Cardiac septum (tissue), 1 donor: ENCODE results near the gene KATNB1. TPM values are rescaled to one million over a fixed set of nuclear protein-coding genes. Genes with fewer than 3 reads are reported as not detected.
A peak's percentile ranks its signal among the peaks of the same experiment; 100 is the strongest.
"Not testable (repeated sequence)": the region's sequence is repeated elsewhere in the genome, so short reads cannot be mapped to it uniquely, and the experiment has no call there.

Source experiments
- DNase-seq: peaks from one replicate; pipeline ENCODE4 v3.0.0-alpha.2; 2020; ENCODE audit warnings: low spot score
- intact Hi-C: fragments of 100-400 bp; cut with DNase I; formaldehyde crosslinking; loops from one replicate; pipeline ENCODE4 v1.14.0; 2022
- total RNA-seq: library from RNA; stranded (reverse); fragmentation: NEBNext Ultra II Directional; extraction: Animal tissue kit (Norgen Biotek cat#: 25700); gene quantifications from one replicate; pipeline ENCODE4 v1.2.1, GENCODE V29; 2021
- donor health status: DM: no; HTN: no; CAD: no.

KATNB1 gene
- total RNA-seq, 1 donor from 2014 or later, result 8.9 TPM

DNA sequence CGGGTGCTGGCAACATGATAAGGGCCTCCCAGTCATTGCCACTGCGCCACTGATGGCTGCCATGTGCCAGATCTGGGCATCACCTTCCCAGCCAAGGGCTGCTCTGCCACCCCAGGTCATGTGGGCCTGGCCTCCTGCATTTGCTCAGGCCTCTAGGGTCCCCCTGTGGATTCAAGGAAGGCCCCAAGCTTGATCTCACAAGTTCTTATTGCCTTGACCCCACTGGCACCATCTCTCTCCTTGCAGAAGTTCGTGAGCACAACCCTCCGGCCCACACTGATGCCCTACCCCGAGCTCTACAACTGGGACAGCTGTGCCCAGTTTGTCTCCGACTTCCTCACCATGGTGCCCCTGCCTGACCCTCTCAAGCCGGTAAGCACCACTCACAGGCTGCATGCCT lies 35.7 kb upstream of the KATNB1 start:
- intact Hi-C loops, result no loop called here
- DNase-seq, result no peak

GRCh38 chr16:57700781-57701551 lies 34.6 kb upstream of the KATNB1 start:
- intact Hi-C loops, result no loop called here
- DNase-seq, result no peak

GRCh38 chr16:57701759-57702371 lies 33.7 kb upstream of the KATNB1 start:
- DNase-seq, result peak; percentile 68
- intact Hi-C loops, result no loop called here

DNA sequence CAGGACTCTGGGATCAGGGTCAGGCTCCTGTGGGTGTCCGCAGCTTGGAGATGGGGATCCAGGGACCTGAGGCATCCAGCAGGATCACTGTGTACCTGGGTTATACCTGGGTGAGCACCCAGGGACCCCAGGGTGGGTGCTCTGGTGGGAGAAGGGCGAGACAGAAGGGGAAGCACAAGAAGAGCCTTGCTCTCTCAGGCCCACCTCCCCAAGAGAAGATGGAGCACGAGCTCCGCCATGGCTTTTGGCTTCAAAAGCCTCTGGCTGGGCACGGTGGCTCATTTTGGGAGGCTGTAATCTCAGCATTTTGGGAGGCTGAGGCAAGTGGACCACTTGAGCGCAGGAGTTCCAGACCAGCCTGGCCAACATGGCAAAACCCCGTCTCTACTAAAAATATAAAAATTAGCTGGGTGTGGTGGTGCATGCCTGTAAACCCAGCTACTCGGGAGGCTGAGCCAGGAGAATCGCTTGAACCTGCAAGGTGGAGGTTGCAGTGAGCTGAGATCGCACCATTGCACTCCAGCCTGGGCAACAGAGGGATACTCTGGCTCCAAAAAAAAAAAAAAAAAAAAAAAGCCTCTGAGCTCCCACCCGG lies 32.1 kb upstream of the KATNB1 start:
- DNase-seq, result no peak
- intact Hi-C loops, result no loop called here

DNA sequence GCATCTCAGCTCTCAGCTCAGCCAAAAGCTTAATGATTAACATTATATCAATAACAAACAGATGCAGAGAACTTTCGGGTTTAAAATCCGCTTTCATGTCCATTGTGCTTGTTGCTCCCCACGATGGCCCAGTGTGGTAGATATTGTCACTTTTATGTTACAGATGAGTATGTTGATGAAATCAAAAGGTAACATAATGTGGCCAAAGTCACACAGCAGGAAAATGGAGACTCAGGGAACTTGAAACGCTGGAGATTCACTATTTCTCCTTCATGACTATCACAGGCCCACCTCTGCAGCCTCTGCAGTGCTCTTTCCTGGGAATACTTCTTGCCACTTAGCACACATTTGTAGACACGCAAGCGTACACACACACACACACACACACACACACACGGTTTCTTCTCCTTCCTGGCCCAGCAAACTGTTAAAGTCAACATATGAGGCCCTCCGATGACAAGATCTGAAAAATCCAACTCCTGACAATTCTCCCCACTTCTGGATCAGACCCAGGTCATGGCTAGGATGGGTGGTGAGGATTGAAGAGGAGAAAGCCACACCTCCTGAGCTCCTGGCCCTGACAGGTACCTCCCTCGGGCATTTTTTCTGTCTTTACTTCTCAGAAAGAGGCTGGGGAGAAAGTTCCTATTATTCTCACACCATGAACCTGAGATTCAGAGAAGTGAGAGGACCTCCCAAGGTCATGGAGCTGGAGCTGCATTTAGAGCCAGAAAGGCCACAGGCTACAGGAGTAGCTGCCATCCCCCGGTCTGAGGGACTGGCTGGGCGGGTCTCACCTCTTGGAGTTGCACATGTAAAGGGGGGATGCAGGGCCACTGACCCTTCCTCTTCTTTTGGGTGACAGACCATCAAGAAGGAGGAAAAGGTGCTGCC lies 31.3 kb upstream of the KATNB1 start:
- intact Hi-C loops, result no loop called here

GRCh38 chr16:57704905-57705852 lies 30.4 kb upstream of the KATNB1 start:
- no peak for DNase-seq
- intact Hi-C loops, result no loop called here

More for the DNA sequence above, 31.3 kb upstream of the KATNB1 start:
- DNase-seq, result no peak

GRCh38 chr16:57706717-57707116 lies 28.9 kb upstream of the KATNB1 start:
- intact Hi-C loops, result no loop called here
- no peak for DNase-seq

DNA sequence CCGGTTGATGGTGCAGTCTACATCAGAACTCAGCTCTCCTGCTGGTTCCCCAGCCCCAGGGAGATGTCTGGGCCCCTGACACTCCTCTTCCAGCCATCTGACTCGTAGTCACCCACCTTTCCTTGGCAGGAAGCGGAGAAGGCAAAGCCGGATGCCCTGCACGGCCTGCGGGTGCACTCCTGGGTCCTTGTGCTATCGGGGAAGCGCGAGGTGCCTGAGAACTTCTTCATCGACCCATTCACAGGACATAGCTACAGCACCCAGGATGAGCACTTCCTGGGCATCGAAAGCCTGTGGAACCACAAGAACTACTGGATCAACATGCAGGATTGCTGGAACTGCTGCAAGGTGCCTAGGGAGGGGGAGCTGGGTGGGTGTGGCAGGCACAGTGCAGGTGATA lies 28.2 kb upstream of the KATNB1 start:
- intact Hi-C loops, result no loop called here
- no peak for DNase-seq

GRCh38 chr16:57708168-57708567 lies 27.4 kb upstream of the KATNB1 start:
- intact Hi-C loops, result no loop called here
- no peak for DNase-seq

DNA sequence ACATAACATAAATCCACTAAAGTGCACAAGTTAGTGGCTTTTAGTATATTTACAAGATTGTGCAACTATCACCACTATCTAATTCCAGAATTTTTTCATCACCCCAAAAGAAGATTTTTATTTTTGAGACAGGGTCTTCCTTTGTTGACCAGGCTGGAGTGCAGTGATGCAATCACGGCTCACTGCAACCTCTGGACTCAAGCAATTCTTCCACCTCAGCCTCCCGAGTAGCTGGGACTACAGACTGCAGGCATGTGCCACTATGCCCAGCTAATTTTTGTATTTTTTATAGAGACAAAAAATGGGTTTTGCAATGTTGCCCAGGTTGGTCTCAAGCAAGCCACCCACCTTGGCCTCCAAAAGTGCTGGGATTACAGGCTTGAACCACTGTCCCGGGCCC lies 25.9 kb upstream of the KATNB1 start:
- intact Hi-C loops, result no loop called here
- no peak for DNase-seq

DNA sequence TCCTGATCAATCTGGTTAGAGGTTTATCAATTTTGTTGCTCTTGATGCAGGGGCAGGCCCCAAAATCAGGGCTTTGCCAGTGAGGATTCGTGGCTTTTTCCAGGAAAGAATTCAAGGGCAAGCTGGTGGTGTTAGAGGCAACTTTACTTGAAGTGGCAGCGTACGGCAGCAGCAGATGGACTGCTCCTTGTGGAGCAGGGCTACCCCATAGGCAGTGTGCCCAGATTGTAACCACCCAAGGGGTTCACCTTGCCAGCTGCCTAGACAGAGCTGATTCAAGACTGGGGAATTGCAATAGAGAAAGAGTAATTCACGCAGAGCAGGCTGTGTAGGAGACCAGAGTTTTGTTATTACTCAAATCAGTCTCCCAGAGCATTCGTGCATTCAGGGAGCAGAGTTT lies 24.2 kb upstream of the KATNB1 start:
- no peak for DNase-seq
- intact Hi-C loops, result no loop called here

- intact Hi-C loops, result no loop called here
- DNase-seq, result no peak
Observed at GRCh38 chr16:57711993-57712392, 23.6 kb upstream of the KATNB1 start.

DNA sequence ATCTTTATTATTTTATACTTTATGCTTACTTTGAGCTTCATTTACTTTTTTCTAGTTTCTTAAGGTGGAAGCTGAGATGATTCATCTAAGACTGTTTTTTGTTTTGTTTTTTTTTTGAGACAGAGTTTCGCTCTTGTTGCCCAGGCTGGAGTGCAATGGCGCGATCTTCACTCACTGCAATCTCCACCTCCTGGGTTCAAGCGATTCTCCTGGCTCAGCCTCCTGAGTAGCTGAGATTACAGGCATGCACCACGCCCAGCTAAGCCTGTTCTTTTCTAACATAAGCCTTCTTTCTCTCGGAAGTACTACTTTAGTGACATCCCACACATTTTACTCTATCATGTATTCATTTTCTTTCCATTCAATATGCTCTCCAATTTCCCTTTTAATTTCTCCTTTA lies 23.0 kb upstream of the KATNB1 start:
- intact Hi-C loops, DNase-seq: not testable (repeated sequence)

DNA sequence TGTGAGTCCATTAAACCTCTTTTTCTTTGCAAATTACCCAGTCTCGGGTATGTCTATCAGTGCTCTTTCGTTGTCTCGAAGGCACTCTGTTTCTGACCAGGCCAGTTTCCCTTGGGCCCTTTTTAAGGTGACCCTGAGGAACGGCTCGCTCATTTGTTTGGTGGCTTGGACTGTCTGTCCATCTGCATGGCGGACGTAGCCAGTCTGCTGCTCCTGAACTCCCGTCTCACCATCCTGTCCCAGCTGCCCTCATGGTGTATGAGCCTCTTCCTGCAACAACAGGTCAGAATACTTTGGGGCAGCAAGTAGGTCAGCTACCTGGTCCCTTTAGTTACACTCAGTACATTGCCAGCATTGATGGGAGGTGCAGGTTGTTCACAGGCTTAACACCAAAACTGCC lies 22.0 kb upstream of the KATNB1 start:
- DNase-seq, result no peak

DNA sequence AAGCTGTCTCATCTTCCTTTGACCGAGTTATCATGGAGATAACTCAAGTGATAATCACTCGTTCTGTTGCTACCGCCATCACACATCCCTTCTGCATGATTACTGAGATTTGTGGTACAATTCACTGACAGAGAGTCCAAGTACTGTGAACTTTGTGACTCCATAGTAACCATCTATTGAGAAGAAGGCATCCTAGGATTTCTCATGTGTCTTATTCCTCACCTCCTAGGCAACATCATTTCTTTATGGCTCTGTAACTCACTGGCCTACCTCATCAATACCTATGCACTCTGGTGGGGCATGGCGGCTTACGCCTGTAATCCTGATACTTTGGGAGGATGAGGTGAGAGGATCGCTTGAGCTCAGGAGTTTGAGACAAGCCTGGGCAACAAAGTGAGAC lies 21.5 kb upstream of the KATNB1 start:
- intact Hi-C loops, result no loop called here

More for the DNA sequence above, 22.0 kb upstream of the KATNB1 start:
- intact Hi-C loops, result no loop called here

GRCh38 chr16:57720142-57720575 lies 15.4 kb upstream of the KATNB1 start:
- intact Hi-C loops, result loop anchor here (5.0 kb wide), 2 partner anchors 128 to 143 kb away; no protein-coding TSS in a partner anchor
- DNase-seq, result peak; percentile 84

More for the DNA sequence above, 21.5 kb upstream of the KATNB1 start:
- DNase-seq, result no peak

DNA sequence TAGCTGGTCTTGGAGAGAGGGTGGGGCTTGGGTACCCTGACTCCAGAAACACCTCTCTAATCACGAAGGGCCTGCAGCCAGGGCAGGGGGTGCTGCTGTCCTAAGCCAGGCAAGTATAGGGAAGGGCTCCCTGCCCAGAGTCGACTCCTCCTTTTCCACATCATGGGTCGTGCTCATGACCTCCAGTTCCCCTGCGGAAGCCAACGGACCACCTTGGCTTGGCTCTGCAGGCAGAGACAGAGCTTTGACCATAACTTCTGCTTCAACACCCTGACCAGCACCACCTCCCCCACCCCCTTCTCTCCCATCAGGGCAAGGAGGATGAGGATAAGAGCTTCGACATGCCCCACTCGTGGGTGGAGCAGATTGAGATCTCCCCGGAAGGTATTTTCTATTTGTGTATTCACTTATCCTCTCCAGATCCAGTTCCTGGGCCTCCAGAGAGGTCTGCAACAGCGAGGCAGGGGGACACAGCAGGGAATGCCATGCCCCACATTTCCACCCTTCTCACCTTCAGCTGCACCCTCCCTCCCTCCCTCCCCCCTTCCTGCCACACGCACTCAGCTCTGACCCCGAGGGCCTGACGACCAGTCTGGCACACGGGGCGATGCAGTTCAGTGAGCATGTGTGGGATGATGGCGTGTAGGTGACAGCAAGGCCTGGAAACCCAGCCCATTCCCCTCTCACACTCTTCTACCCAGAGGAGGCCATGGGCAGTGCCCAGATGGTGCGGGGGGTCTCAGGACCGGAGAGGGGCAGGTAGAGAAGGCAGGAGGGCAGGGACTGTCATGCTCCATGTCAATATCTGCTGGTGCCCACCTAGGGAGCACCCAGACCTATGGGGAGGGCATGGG lies 14.0 kb upstream of the KATNB1 start:
- intact Hi-C loops, result loop anchor here (5.0 kb wide), 2 partner anchors 129 to 144 kb away; no protein-coding TSS in a partner anchor
- DNase-seq, result no peak

DNA sequence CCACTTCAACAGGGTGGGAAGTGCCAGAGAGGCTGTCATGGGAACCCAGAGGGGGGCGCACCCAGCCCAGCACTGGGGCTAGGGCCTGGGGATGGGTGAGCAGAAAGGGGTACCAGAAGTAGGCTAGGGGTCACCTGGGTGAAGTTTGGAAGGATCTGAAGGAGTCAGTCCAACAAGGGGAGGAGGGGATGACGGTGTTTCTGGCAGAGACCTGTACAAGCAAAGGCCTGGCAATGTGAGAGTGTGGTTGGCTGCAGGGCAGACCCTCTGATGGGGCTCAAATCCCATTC lies 13.4 kb upstream of the KATNB1 start:
- intact Hi-C loops, result loop anchor here (5.0 kb wide), 2 partner anchors 130 to 145 kb away; no protein-coding TSS in a partner anchor
- DNase-seq, result no peak
